ENCODE data around the gene TPPP3.

- TF ChIP-seq ZFP30 (CRISPR knock-in tag; IDR thresholded peaks at IDR 0.05) (no peak), CREB5 (CRISPR knock-in tag; IDR thresholded peaks at IDR 0.05; ENCODE audit: low read depth) (no peak), OSR1 (CRISPR knock-in tag; IDR thresholded peaks at IDR 0.05) (no peak), PATZ1 (CRISPR knock-in tag; IDR thresholded peaks at IDR 0.05; ENCODE audit: borderline replicate concordance) (no peak), SNAI2 (CRISPR knock-in tag; IDR thresholded peaks at IDR 0.05) (no peak), PPARA (CRISPR knock-in tag; IDR thresholded peaks at IDR 0.05; ENCODE audit: borderline replicate concordance) (no peak), ESRRG (CRISPR knock-in tag; IDR thresholded peaks at IDR 0.05) (no peak), TSHZ2 (CRISPR knock-in tag; IDR thresholded peaks at IDR 0.05) (no peak), GLIS3 (CRISPR knock-in tag; IDR thresholded peaks at IDR 0.05) (no peak), ZFP3 (CRISPR knock-in tag; IDR thresholded peaks at IDR 0.05) (no peak), ZNF70 (CRISPR knock-in tag; IDR thresholded peaks at IDR 0.05) (no peak), CSDC2 (CRISPR knock-in tag; IDR thresholded peaks at IDR 0.05) (no peak), TOX (CRISPR knock-in tag; IDR thresholded peaks at IDR 0.05; ENCODE audit: borderline replicate concordance) (no peak), ARNTL (CRISPR knock-in tag; IDR thresholded peaks at IDR 0.05; ENCODE audit: borderline replicate concordance, low read depth) (no peak)
Measured at GRCh38 chr16:67412294-67412693, 19.0 kb upstream of the TPPP3 start.

Measured in SK-N-SH treated with all-trans-retinoic acid at 6 μM for 48 hours (cell line).